OCI-LY7 (cell line): ENCODE measurements around the gene USP32.

Experiments used
- EZH2phosphoT487 ChIP-seq: fragments of 200-600 bp; sonication (generic); IDR thresholded peaks from 2 replicates; pipeline ENCODE4 v1.6.1; 2018; ENCODE audit warnings: low read depth, borderline replicate concordance, mild to moderate bottlenecking, mixed run types, antibody characterized with exemption, low read length, moderate library complexity, mixed read lengths
- TF ChIP-seq, protein P1 (sequence below): fragments of 200-600 bp; sonication (generic); conservative IDR thresholded peaks from 2 replicates; pipeline ENCODE4 v1.5.1; 2014; ENCODE audit warnings: mild to moderate bottlenecking, antibody characterized with exemption, low read length, moderate library complexity, mixed read lengths

DNA sequence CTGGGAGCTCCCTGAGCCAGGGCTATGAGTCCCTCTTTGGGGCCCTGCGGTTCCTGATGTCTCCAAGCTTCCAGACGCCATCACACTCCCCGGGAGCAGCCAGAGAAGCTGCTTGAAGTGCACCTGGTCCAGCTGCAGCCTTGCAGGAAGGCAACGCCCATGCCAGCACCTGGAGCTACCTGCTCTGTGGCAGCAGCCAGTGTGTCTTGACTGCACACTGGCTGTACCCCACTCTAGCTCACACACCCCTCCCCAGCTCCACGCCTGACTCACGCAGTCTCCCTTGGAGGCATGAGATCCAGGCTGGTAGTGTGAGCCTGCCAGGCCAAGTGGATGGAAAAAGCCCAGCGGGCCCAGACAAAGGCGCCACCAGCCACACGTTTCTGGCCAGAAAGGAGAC, 63.3 kb downstream of the USP32 start:
- TF ChIP-seq, protein P1, sequence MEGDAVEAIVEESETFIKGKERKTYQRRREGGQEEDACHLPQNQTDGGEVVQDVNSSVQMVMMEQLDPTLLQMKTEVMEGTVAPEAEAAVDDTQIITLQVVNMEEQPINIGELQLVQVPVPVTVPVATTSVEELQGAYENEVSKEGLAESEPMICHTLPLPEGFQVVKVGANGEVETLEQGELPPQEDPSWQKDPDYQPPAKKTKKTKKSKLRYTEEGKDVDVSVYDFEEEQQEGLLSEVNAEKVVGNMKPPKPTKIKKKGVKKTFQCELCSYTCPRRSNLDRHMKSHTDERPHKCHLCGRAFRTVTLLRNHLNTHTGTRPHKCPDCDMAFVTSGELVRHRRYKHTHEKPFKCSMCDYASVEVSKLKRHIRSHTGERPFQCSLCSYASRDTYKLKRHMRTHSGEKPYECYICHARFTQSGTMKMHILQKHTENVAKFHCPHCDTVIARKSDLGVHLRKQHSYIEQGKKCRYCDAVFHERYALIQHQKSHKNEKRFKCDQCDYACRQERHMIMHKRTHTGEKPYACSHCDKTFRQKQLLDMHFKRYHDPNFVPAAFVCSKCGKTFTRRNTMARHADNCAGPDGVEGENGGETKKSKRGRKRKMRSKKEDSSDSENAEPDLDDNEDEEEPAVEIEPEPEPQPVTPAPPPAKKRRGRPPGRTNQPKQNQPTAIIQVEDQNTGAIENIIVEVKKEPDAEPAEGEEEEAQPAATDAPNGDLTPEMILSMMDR: no peak
- no peak for TF ChIP-seq EZH2phosphoT487
